Astrocyte (in vitro differentiated cells and primary cell): Measurements from ENCODE around the gene KRTCAP2. TPM values are rescaled to one million over a fixed set of nuclear protein-coding genes. Genes with fewer than 3 reads are reported as not detected.

Experiments used
- DNase-seq: peaks from one replicate; pipeline ENCODE4 v3.0.0-alpha.2; 2010; ENCODE audit warnings: low read depth
- FAIRE-seq: peaks from 2 replicates; lab custom pipeline; 2011; peaks lifted over from hg19 to GRCh38; lab: Jason Lieb, UNC
- H2AFZ ChIP-seq: 2 replicates; pipeline ENCODE4 v1.6.0; 2012; ENCODE audit warnings: low read depth, low read length, inconsistent platforms
- H3K27ac ChIP-seq: 2 replicates; pipeline ENCODE4 v1.5.1; 2011; ENCODE audit warnings: low read depth, low read length, inconsistent platforms
- H3K27me3 ChIP-seq: 2 replicates; pipeline ENCODE4 v1.6.0; 2011; ENCODE audit warnings: low read length, inconsistent platforms; ENCODE audit not compliant: insufficient read depth
- H3K36me3 ChIP-seq: 2 replicates; pipeline ENCODE4 v1.5.1; 2011; ENCODE audit warnings: low read length, inconsistent platforms; ENCODE audit not compliant: insufficient read depth
- H3K4me1 ChIP-seq: 2 replicates; pipeline ENCODE4 v1.5.1; 2011; ENCODE audit warnings: low read length, inconsistent platforms; ENCODE audit not compliant: insufficient read depth
- H3K4me2 ChIP-seq: 2 replicates; pipeline ENCODE4 v1.6.0; 2012; ENCODE audit warnings: low read length, inconsistent platforms
- H3K4me3 ChIP-seq: 2 replicates; pipeline ENCODE4 v1.5.1; 2011; ENCODE audit warnings: low read depth, mild to moderate bottlenecking, low read length, inconsistent platforms; ENCODE audit not compliant: insufficient read depth
- H3K79me2 ChIP-seq: 2 replicates; pipeline ENCODE4 v1.6.0; 2012; ENCODE audit warnings: mild to moderate bottlenecking, low read length, inconsistent platforms; ENCODE audit not compliant: insufficient read depth
- H3K9ac ChIP-seq: 2 replicates; pipeline ENCODE4 v1.6.0; 2012; ENCODE audit warnings: mild to moderate bottlenecking, low read length, inconsistent platforms
- H3K9me3 ChIP-seq: 2 replicates; pipeline ENCODE4 v1.5.1; 2012; ENCODE audit warnings: low read depth, mild to moderate bottlenecking, low read length, inconsistent platforms; ENCODE audit not compliant: insufficient read depth
- H4K20me1 ChIP-seq: 2 replicates; pipeline ENCODE4 v1.6.0; 2012; ENCODE audit warnings: low read length, inconsistent platforms; ENCODE audit not compliant: insufficient read depth
- H3K27ac Mint-ChIP-seq: one replicate; pipeline ENCODE4 v1.8.0; 2021; ENCODE audit warnings: mild to moderate bottlenecking, mixed read lengths; ENCODE audit not compliant: unreplicated experiment
- H3K27me3 Mint-ChIP-seq: one replicate; pipeline ENCODE4 v1.8.0; 2021; ENCODE audit warnings: low read depth, mixed read lengths; ENCODE audit not compliant: unreplicated experiment
- H3K36me3 Mint-ChIP-seq: one replicate; pipeline ENCODE4 v1.8.0; 2021; ENCODE audit warnings: low read depth, mixed read lengths; ENCODE audit not compliant: unreplicated experiment
- H3K4me1 Mint-ChIP-seq: one replicate; pipeline ENCODE4 v1.8.0; 2021; ENCODE audit warnings: low read depth, mixed read lengths; ENCODE audit not compliant: unreplicated experiment
- H3K4me3 Mint-ChIP-seq: one replicate; pipeline ENCODE4 v1.8.0; 2021; ENCODE audit warnings: mild to moderate bottlenecking, moderate library complexity, mixed read lengths; ENCODE audit not compliant: unreplicated experiment
- H3K9me3 Mint-ChIP-seq: one replicate; pipeline ENCODE4 v1.8.0; 2021; ENCODE audit warnings: mild to moderate bottlenecking, mixed read lengths; ENCODE audit not compliant: unreplicated experiment
- EZH2 ChIP-seq: IDR thresholded peaks from 2 replicates; pipeline ENCODE4 v1.6.1; 2012; ENCODE audit warnings: mild to moderate bottlenecking, low read length, inconsistent platforms; ENCODE audit not compliant: insufficient read depth
- total RNA-seq: library from RNA; stranded (reverse); gene quantifications from 2 replicates; pipeline ENCODE4 v1.2.1, GENCODE V29; 2021
- TF ChIP-seq, protein P1 (sequence below): IDR thresholded peaks from 2 replicates; pipeline ENCODE4 v1.5.1; 2011; ENCODE audit warnings: low read depth, mild to moderate bottlenecking, inconsistent platforms, low read length, moderate library complexity; ENCODE audit not compliant: insufficient read depth

KRTCAP2 gene
- total RNA-seq, 1 donor from 2014 or later = 161 TPM

DNA sequence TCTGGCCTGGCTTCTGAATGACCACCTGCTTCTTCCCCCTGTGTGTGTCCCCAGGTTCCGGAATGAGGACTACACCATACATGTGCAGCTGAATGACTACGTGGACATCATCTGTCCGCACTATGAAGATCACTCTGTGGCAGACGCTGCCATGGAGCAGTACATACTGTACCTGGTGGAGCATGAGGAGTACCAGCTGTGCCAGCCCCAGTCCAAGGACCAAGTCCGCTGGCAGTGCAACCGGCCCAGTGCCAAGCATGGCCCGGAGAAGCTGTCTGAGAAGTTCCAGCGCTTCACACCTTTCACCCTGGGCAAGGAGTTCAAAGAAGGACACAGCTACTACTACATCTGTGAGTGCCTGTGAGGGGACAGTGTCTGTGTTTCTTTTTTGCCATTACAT, 41.8 kb downstream of the KRTCAP2 start:
- Histone ChIP-seq H3K36me3 (no peaks in the 10 kb centered on the region), H3K4me3 (no peak overlapping the region), H3K79me2 (no peaks in the 10 kb centered on the region), H3K4me2 (no peak overlapping the region), H3K27me3 (peaks cover 24% of the 10 kb centered on the region), H2AFZ (no peak overlapping the region), H4K20me1 (no peaks in the 10 kb centered on the region), H3K9me3 (no peaks in the 10 kb centered on the region), H3K27ac (no peak overlapping the region), H3K9ac (no peak overlapping the region), H3K4me1 (peaks cover 48% of the 10 kb centered on the region)
- no peak overlapping the region for H3K27ac Mint-ChIP-seq
- H3K9me3 Mint-ChIP-seq = no peaks in the 10 kb centered on the region
- TF ChIP-seq, protein P1, sequence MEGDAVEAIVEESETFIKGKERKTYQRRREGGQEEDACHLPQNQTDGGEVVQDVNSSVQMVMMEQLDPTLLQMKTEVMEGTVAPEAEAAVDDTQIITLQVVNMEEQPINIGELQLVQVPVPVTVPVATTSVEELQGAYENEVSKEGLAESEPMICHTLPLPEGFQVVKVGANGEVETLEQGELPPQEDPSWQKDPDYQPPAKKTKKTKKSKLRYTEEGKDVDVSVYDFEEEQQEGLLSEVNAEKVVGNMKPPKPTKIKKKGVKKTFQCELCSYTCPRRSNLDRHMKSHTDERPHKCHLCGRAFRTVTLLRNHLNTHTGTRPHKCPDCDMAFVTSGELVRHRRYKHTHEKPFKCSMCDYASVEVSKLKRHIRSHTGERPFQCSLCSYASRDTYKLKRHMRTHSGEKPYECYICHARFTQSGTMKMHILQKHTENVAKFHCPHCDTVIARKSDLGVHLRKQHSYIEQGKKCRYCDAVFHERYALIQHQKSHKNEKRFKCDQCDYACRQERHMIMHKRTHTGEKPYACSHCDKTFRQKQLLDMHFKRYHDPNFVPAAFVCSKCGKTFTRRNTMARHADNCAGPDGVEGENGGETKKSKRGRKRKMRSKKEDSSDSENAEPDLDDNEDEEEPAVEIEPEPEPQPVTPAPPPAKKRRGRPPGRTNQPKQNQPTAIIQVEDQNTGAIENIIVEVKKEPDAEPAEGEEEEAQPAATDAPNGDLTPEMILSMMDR = no peak
- TF ChIP-seq EZH2 = no peak
- H3K4me3 Mint-ChIP-seq = no peak overlapping the region
- peaks cover 8% of the 10 kb centered on the region for H3K36me3 Mint-ChIP-seq
- FAIRE-seq (no peak), DNase-seq (no peak)
- H3K27me3 Mint-ChIP-seq = no peaks in the 10 kb centered on the region
- peaks cover 40% of the 10 kb centered on the region for H3K4me1 Mint-ChIP-seq

DNA sequence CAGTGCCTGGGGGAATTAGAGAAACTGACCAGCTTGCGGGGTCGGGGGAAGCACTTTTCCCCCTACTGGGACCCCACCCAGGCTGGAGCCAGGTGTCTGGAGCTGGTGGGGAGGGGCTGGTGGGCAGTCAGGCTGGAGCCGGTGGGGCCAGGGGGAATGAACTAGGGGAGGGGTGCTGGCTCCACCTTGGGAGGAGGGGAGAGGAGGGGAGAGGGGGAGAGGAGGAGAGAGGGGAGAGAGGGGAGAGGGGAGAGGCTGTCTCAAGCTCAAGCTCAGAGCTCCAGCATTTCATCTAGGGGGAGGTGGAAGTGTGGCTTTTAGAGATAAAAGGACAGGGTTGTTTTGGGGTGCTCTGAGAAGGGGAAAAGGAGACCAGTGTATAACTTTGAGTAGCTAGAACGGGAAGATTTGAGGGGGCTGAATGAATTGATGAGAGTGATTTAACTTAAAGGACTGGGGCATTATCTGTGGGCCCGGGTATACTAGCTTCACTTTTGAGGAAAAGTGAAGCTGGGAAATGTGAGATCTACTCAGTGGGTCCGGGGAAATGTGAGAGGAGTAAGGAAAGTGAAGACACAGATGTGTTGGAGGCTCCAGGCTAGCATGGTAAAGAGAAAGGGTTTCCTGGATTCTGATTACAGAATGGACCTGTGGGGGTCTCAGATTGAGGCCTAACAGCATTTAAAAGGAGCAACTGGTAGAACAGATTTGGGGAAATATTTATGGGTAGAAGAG, 42.7 kb downstream of the KRTCAP2 start:
- peaks cover 50% of the 10 kb centered on the region for H3K4me1 ChIP-seq
- DNase-seq = no peak
- Mint-ChIP-seq H3K27ac (no peak overlapping the region), H3K9me3 (no peaks in the 10 kb centered on the region), H3K27me3 (no peaks in the 10 kb centered on the region), H3K4me1 (peaks cover 43% of the 10 kb centered on the region), H3K36me3 (peaks cover 8% of the 10 kb centered on the region), H3K4me3 (peak overlapping the region; percentile 78)
- H3K4me2 ChIP-seq = peak overlapping the region; percentile 90
- no peak for FAIRE-seq
- H3K79me2 ChIP-seq = no peaks in the 10 kb centered on the region
- no peaks in the 10 kb centered on the region for H3K9me3 ChIP-seq
- H3K27ac ChIP-seq = no peak overlapping the region
- no peaks in the 10 kb centered on the region for H3K36me3 ChIP-seq
- peak overlapping the region; percentile 77 for H3K9ac ChIP-seq
- no peak overlapping the region for H3K4me3 ChIP-seq
- no peak for TF ChIP-seq EZH2
- TF ChIP-seq, protein P1 = no peak
- H2AFZ ChIP-seq = no peak overlapping the region
- no peaks in the 10 kb centered on the region for H4K20me1 ChIP-seq
- H3K27me3 ChIP-seq = peaks cover 33% of the 10 kb centered on the region
